Panc1 (cell line): ENCODE measurements around the gene MPLKIP.

Experiments
- CTCF ChIP-seq: fragments of 450-650 bp; IDR thresholded peaks from 2 replicates; pipeline ENCODE4 v1.5.1; 2017; ENCODE audit warnings: mild to moderate bottlenecking
- POLR2AphosphoS5 ChIP-seq: IDR thresholded peaks from 2 replicates; pipeline ENCODE4 v1.6.1; 2012; ENCODE audit warnings: mild to moderate bottlenecking, low read depth, low read length, moderate library complexity
- REST ChIP-seq, 2 experiments: IDR thresholded peaks; 2 replicates each; pipeline ENCODE4 v1.6.1; 2011 to 2012; ENCODE audit warnings: low read depth in 2 of 2, control low read depth in 1 of 2, low read length in 1 of 2, mild to moderate bottlenecking in 1 of 2, moderate library complexity in 1 of 2; ENCODE audit not compliant: insufficient read depth in 1 of 2
- SIN3A ChIP-seq: IDR thresholded peaks from 2 replicates; pipeline ENCODE4 v1.6.1; 2012; ENCODE audit warnings: low read depth, mild to moderate bottlenecking, low read length, moderate library complexity, borderline replicate concordance; ENCODE audit not compliant: insufficient read depth
- TCF7L2 ChIP-seq: IDR thresholded peaks from 2 replicates; pipeline ENCODE4 v1.6.1; 2011; ENCODE audit warnings: mild to moderate bottlenecking, low read depth, low read length, inconsistent platforms

GRCh38 chr7:40182452-40182851 is 48.0 kb upstream of the MPLKIP start:
- no peak for TF ChIP-seq CTCF
- no peak for TF ChIP-seq POLR2AphosphoS5
- TF ChIP-seq SIN3A = no peak
- TF ChIP-seq REST (IDR thresholded peaks at IDR 0.05; ENCODE audit: insufficient read depth in 1 of 2, low read depth in 2 of 2, low read length in 1 of 2) = no peak
- no peak for TF ChIP-seq TCF7L2
